Measurements from ENCODE around the gene MPP2. TPM values are rescaled to one million over a fixed set of nuclear protein-coding genes. Genes with fewer than 3 reads are reported as not detected.

Gene MPP2
- total RNA-seq, 1 experiment from 2014 or later = 2.6 TPM

- DNase-seq (ENCODE audit: low spot score) = no peak
- H3K27me3 ChIP-seq (replicated peaks; ENCODE audit: insufficient read depth, low read depth, low read length, poor library complexity) = no peaks in the 10 kb centered on the region
- H3K27ac ChIP-seq (ENCODE audit: low read depth, low read length, poor library complexity, severe bottlenecking) = no peak overlapping the region
- ChIA-PET CTCF (no interaction called here), POLR2A (ENCODE audit: low non-redundant PET) (no interaction called here)
- peak overlapping the region; percentile 58 for H3K4me3 ChIP-seq (ENCODE audit: low read depth, low read length, poor library complexity, severe bottlenecking)
- no TSS peak for BruUV-seq (replicated peaks)
- intact Hi-C loops (cut with micrococcal nuclease; ENCODE audit: unreplicated experiment) = no loop called here
- no peak for TF ChIP-seq CTCF (conservative IDR thresholded peaks at IDR 0.05; ENCODE audit: low read depth, low read length)
- no peaks in the 10 kb centered on the region for H3K4me1 ChIP-seq (ENCODE audit: insufficient read depth, low read length, poor library complexity, severe bottlenecking)
- H3K36me3 ChIP-seq (ENCODE audit: insufficient read depth, low read length, poor library complexity, severe bottlenecking) = no peaks in the 10 kb centered on the region
- H3K9me3 ChIP-seq (ENCODE audit: low read depth, low read length, poor library complexity, severe bottlenecking) = no peaks in the 10 kb centered on the region
Observed at GRCh38 chr17:43831633-43832032, 75.7 kb downstream of the MPP2 start.

- Histone ChIP-seq H3K9me3 (ENCODE audit: low read depth, low read length, poor library complexity, severe bottlenecking) (no peaks in the 10 kb centered on the region), H3K4me1 (ENCODE audit: insufficient read depth, low read length, poor library complexity, severe bottlenecking) (no peaks in the 10 kb centered on the region), H3K27me3 (replicated peaks; ENCODE audit: insufficient read depth, low read depth, low read length, poor library complexity) (no peaks in the 10 kb centered on the region), H3K27ac (ENCODE audit: low read depth, low read length, poor library complexity, severe bottlenecking) (no peak overlapping the region), H3K4me3 (ENCODE audit: low read depth, low read length, poor library complexity, severe bottlenecking) (no peak overlapping the region), H3K36me3 (ENCODE audit: insufficient read depth, low read length, poor library complexity, severe bottlenecking) (no peaks in the 10 kb centered on the region)
- ChIA-PET POLR2A (ENCODE audit: low non-redundant PET) (no interaction called here), CTCF (no interaction called here)
- intact Hi-C loops (cut with micrococcal nuclease; ENCODE audit: unreplicated experiment) = no loop called here
- DNase-seq (ENCODE audit: low spot score) = no peak
- BruUV-seq (replicated peaks) = no TSS peak
- TF ChIP-seq CTCF (conservative IDR thresholded peaks at IDR 0.05; ENCODE audit: low read depth, low read length) (no peak), EZH2 (IDR thresholded peaks at IDR 0.05; ENCODE audit: borderline replicate concordance, low read depth, low read length, poor library complexity, severe bottlenecking) (no peak)
Observed at GRCh38 chr17:43830510-43831140, 76.7 kb downstream of the MPP2 start.

GRCh38 chr17:43829738-43830137, 77.6 kb downstream of the MPP2 start:
- H3K4me3 ChIP-seq (ENCODE audit: low read depth, low read length, poor library complexity, severe bottlenecking) = no peak overlapping the region
- no peak for TF ChIP-seq CTCF (conservative IDR thresholded peaks at IDR 0.05; ENCODE audit: low read depth, low read length)
- TF ChIP-seq EZH2 (IDR thresholded peaks at IDR 0.05; ENCODE audit: borderline replicate concordance, low read depth, low read length, poor library complexity, severe bottlenecking) = no peak
- H3K9me3 ChIP-seq (ENCODE audit: low read depth, low read length, poor library complexity, severe bottlenecking) = no peaks in the 10 kb centered on the region
- CTCF ChIA-PET = no interaction called here
- POLR2A ChIA-PET (ENCODE audit: low non-redundant PET) = no interaction called here
- intact Hi-C loops (cut with micrococcal nuclease; ENCODE audit: unreplicated experiment) = no loop called here
- H3K4me1 ChIP-seq (ENCODE audit: insufficient read depth, low read length, poor library complexity, severe bottlenecking) = no peaks in the 10 kb centered on the region
- no peaks in the 10 kb centered on the region for H3K36me3 ChIP-seq (ENCODE audit: insufficient read depth, low read length, poor library complexity, severe bottlenecking)
- H3K27ac ChIP-seq (ENCODE audit: low read depth, low read length, poor library complexity, severe bottlenecking) = no peak overlapping the region
- no peak for DNase-seq (ENCODE audit: low spot score)
- no TSS peak for BruUV-seq (replicated peaks)
- no peaks in the 10 kb centered on the region for H3K27me3 ChIP-seq (replicated peaks; ENCODE audit: insufficient read depth, low read depth, low read length, poor library complexity)
